ENCODE measurements around the gene CDC42BPB. TPM values are rescaled to one million over a fixed set of nuclear protein-coding genes. Genes with fewer than 3 reads are reported as not detected.
A peak's percentile ranks its signal among the peaks of the same experiment; 100 is the strongest.

The CDC42BPB gene
- total and polyA plus RNA-seq, 12 donors, result 29.6 to 83.6 (median 69.3) TPM

DNA sequence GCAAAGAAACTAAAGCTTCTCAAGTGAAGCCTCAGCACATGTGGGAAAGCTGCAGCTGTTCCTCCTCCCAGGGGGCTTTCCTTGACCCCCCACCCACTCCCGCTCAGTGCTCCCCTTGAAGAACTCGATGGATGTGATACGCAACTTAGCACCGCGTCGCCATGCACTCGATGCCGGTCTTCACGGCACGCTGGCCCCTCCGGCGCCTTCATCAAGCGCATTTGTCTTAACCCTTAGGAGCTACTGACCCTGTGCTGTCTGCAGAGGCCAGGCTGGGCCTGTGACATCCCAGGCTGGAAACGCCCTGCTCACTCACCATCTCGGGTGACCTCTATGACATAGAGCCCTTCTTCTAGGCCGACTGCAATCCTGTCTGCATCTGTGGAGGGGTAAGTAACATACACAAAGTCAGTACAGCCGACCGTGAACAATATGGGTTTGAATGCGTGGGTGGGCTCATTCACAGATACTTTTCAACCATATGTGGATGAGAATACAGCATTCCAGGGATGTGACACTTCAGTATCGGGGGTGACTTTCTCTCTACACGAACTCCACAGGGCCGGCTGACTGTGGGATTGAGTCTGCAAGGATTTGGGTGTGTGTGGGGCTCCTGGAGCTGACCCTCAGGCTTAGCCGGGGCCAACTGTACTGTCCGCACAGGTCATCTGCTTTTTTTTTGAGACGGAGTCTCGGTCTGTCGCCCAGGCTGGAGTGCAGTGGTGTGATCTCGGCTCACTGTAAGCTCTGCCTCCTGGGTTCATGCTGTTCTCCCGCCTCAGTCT, 111.8 kb downstream of the CDC42BPB start:
- TF ChIP-seq, protein P1, sequence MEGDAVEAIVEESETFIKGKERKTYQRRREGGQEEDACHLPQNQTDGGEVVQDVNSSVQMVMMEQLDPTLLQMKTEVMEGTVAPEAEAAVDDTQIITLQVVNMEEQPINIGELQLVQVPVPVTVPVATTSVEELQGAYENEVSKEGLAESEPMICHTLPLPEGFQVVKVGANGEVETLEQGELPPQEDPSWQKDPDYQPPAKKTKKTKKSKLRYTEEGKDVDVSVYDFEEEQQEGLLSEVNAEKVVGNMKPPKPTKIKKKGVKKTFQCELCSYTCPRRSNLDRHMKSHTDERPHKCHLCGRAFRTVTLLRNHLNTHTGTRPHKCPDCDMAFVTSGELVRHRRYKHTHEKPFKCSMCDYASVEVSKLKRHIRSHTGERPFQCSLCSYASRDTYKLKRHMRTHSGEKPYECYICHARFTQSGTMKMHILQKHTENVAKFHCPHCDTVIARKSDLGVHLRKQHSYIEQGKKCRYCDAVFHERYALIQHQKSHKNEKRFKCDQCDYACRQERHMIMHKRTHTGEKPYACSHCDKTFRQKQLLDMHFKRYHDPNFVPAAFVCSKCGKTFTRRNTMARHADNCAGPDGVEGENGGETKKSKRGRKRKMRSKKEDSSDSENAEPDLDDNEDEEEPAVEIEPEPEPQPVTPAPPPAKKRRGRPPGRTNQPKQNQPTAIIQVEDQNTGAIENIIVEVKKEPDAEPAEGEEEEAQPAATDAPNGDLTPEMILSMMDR (IDR thresholded peaks at IDR 0.05), result no peak
- peaks cover 4 to 95% (median 77%) of the 10 kb centered on the region in 9 donors for H3K36me3 ChIP-seq
- H3K9me3 ChIP-seq, result no peaks in the 10 kb centered on the region
- ATAC-seq (no peak), DNase-seq (no peak)
- H3K4me1 ChIP-seq, result peaks cover 3 to 27% (median 9%) of the 10 kb centered on the region in 9 donors
- no peak overlapping the region for H3K27ac ChIP-seq
- no peak overlapping the region for H3K4me3 ChIP-seq
- no peaks in the 10 kb centered on the region for H3K27me3 ChIP-seq
- 91 to 92% methylated on average over 29 of the region's 29 CpGs for WGBS, 2 donors
- intact Hi-C loops (cut with DNase I), result no loop called here

DNA sequence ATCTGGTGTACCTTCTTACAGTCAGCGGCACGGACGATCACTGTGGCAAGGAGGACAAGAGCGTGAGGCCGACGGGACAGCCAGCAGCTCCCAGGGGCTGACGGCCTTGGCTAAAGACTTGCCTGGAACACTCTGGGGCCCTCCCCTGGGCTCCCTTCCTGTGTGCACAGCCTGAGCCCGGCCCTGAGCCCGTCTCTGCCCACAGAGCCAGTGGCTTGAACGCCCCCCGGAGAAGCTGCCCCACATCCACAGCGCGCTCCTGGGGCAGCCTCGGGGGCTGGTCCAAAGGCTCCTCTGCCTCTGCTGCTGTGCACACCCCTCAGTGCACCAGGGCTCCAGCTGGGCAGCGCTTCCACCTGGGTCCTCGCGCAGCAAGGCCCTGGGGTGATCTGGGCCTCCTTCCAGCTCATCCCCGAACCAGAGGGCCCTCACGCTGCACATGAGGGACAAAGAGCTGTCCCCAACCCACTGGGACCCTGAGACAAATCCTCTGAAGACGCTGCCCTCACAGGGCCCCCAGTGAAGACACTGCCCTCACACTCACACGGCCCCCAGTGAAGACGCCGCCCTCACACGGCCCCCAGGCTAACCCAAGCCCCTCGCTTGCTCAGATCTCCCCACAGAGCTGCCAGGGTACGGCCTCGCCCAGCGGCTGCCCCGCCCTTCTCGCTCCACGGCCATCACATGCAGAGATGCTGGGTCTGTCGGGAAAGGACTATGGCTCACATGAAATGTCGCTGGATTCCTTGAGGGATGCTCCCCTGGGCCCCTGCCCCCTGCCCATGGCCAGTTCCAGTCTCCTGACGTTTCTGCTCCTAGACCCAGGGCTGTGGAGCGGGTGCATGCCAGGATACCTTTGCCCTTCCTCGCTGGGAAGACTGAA, 112.7 kb downstream of the CDC42BPB start:
- Histone ChIP-seq H3K4me1 (peaks cover 3 to 18% (median 9%) of the 10 kb centered on the region in 9 donors), H3K27ac (no peak overlapping the region), H3K36me3 (peaks cover 4 to 95% (median 72%) of the 10 kb centered on the region in 9 donors), H3K4me3 (no peak overlapping the region), H3K9me3 (no peaks in the 10 kb centered on the region), H3K27me3 (no peaks in the 10 kb centered on the region)
- ATAC-seq (peak in 1 of 8 donors; percentile 9), DNase-seq (no peak)
- WGBS, 2 donors, result 92 to 95% methylated on average over 36 of the region's 36 CpGs
- intact Hi-C loops (cut with DNase I), result loop anchor here in 1 of 10 donors (5.0 kb wide), 1 partner anchor 1958 kb away; no protein-coding TSS in a partner anchor
- TF ChIP-seq, protein P1 (IDR thresholded peaks at IDR 0.05), result no peak

DNA sequence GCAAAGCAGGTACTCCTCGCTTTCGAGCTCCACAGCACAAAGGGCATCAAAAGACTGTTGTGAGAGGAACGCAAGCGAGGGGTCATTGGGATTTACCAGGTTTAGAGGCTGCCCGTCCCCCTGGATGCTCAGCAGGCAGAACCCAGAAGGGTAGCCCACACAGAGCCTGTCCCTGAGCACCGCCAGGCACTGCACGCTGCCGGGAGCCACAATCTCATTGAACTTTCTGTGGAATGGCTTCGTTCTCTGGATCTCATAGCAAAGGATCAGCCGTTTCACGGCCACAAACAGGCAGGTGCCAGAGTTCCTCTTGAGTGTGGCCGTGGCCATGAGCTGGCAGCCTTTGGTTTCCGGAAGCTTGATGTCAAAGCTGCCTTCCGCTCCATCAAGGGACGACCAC, 113.4 kb downstream of the CDC42BPB start:
- no peak for DNase-seq
- intact Hi-C loops (cut with DNase I), result loop anchor here in 1 of 10 donors (5.0 kb wide), 1 partner anchor 1958 kb away; no protein-coding TSS in a partner anchor
- H3K4me3 ChIP-seq, result no peak overlapping the region
- no peak overlapping the region for H3K27ac ChIP-seq
- 95 to 98% methylated on average over 15 of the region's 15 CpGs for WGBS, 2 donors
- H3K9me3 ChIP-seq, result no peaks in the 10 kb centered on the region
- no peaks in the 10 kb centered on the region for H3K27me3 ChIP-seq
- ATAC-seq, result no peak
- H3K36me3 ChIP-seq, result peaks cover 7 to 95% (median 72%) of the 10 kb centered on the region in 9 donors
- TF ChIP-seq, protein P1 (IDR thresholded peaks at IDR 0.05), result no peak
- H3K4me1 ChIP-seq, result peaks cover 0 to 11% (median 4%) of the 10 kb centered on the region in 9 donors

DNA sequence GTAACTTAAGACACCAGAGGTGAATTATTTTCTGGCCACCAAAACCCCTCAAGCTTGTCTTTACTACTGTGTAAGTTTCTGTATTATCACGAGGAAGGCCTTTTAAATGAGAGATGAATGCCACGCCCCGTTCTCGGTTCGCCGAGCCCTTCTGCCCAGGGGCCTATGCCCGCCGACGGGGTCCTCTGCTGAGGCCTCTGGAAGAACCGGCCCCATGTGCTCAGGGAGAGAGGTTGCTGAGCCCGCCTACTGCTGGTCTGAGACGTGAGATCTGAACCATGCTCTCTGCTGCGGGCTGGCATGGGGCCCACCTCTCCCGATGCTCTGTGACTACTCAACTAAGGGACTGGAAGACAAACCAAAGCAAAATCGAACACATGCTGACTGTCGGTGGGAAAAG, 113.9 kb downstream of the CDC42BPB start:
- intact Hi-C loops (cut with DNase I), result loop anchor here in 1 of 10 donors (5.0 kb wide), 1 partner anchor 1959 kb away; no protein-coding TSS in a partner anchor
- Histone ChIP-seq H3K4me3 (no peak overlapping the region), H3K9me3 (no peaks in the 10 kb centered on the region), H3K36me3 (peaks cover 7 to 95% (median 72%) of the 10 kb centered on the region in 9 donors), H3K27me3 (no peaks in the 10 kb centered on the region), H3K4me1 (peaks cover 0 to 8% (median 3%) of the 10 kb centered on the region in 9 donors), H3K27ac (no peak overlapping the region)
- 87 to 89% methylated on average over 16 of the region's 16 CpGs for WGBS, 2 donors
- TF ChIP-seq, protein P1 (IDR thresholded peaks at IDR 0.05), result no peak
- DNase-seq (no peak), ATAC-seq (no peak)
